ENCODE data around the gene LASP1NB.

The LASP1NB gene

GRCh38 chr17:38889745-38890409 lies 35.5 kb upstream of the LASP1NB start:
- H3K36me3 ChIP-seq (ENCODE audit: insufficient read depth, low read length): peaks cover 82% of the 10 kb centered on the region
- H3K79me2 ChIP-seq (ENCODE audit: insufficient read depth, low read length): peaks cover 99% of the 10 kb centered on the region

GRCh38 chr17:38890410-38890746 lies 35.0 kb upstream of the LASP1NB start:
- Histone ChIP-seq H3K79me2 (ENCODE audit: insufficient read depth, low read length) (peaks cover 97% of the 10 kb centered on the region), H3K4me1 (ENCODE audit: insufficient read depth, low read length) (peaks cover 14% of the 10 kb centered on the region), H3K4me2 (ENCODE audit: insufficient read depth, low read length) (no peak overlapping the region), H3K9me3 (ENCODE audit: low read depth, low read length) (no peaks in the 10 kb centered on the region), H3K27ac (ENCODE audit: low read depth, low read length) (no peak overlapping the region), H4K20me1 (ENCODE audit: insufficient read depth, low read length) (peaks cover 85% of the 10 kb centered on the region), H2AFZ (ENCODE audit: low read length) (no peak overlapping the region), H3K27me3 (ENCODE audit: insufficient read depth, low read length) (no peaks in the 10 kb centered on the region), H3K36me3 (ENCODE audit: insufficient read depth, low read length) (peaks cover 82% of the 10 kb centered on the region), H3K4me3 (ENCODE audit: insufficient read depth, low read length) (no peak overlapping the region)
- peak; percentile 38 for DNase-seq (ENCODE audit: insufficient read length, low spot score, missing footprints)
- TF ChIP-seq CTCF (IDR thresholded peaks at IDR 0.05; ENCODE audit: extremely low read depth, low read depth, low read length): no peak

More at GRCh38 chr17:38889745-38890409, 35.5 kb upstream of the LASP1NB start:
- DNase-seq (ENCODE audit: insufficient read length, low spot score, missing footprints): peak; percentile 50
- Histone ChIP-seq H3K27ac (ENCODE audit: low read depth, low read length) (peak overlapping the region; percentile 23), H3K9me3 (ENCODE audit: low read depth, low read length) (no peaks in the 10 kb centered on the region), H3K4me3 (ENCODE audit: insufficient read depth, low read length) (no peak overlapping the region), H2AFZ (ENCODE audit: low read length) (no peak overlapping the region), H3K4me1 (ENCODE audit: insufficient read depth, low read length) (peaks cover 14% of the 10 kb centered on the region), H3K27me3 (ENCODE audit: insufficient read depth, low read length) (no peaks in the 10 kb centered on the region), H4K20me1 (ENCODE audit: insufficient read depth, low read length) (peaks cover 90% of the 10 kb centered on the region), H3K4me2 (ENCODE audit: insufficient read depth, low read length) (no peak overlapping the region)
- no peak for TF ChIP-seq CTCF (IDR thresholded peaks at IDR 0.05; ENCODE audit: extremely low read depth, low read depth, low read length)

DNA sequence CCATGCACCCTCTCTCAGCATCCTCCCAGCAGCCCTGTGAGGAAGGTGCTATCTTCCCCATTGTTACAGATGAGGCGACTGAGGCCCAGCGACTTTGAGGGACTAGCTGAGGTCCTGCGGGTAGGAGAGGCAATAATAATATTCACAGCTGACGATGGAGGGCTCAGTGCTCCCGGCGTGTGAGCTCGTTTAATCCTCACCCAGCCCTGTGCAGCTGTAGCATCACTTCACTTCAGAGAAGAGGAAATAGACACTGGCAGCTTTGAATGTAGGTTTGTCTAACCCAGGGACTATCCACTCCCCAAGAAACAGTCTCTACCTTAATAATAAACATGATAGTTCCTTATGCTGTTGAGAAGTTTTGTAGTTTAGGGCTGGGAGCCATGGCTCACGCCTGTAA lies 34.0 kb upstream of the LASP1NB start:
- Histone ChIP-seq H3K4me3 (ENCODE audit: insufficient read depth, low read length) (no peak overlapping the region), H3K27ac (ENCODE audit: low read depth, low read length) (peak overlapping the region; percentile 12), H2AFZ (ENCODE audit: low read length) (no peak overlapping the region), H3K4me1 (ENCODE audit: insufficient read depth, low read length) (peaks cover 16% of the 10 kb centered on the region), H3K9me3 (ENCODE audit: low read depth, low read length) (no peaks in the 10 kb centered on the region), H3K4me2 (ENCODE audit: insufficient read depth, low read length) (no peak overlapping the region), H4K20me1 (ENCODE audit: insufficient read depth, low read length) (peaks cover 77% of the 10 kb centered on the region), H3K36me3 (ENCODE audit: insufficient read depth, low read length) (peaks cover 87% of the 10 kb centered on the region), H3K79me2 (ENCODE audit: insufficient read depth, low read length) (peaks cover 97% of the 10 kb centered on the region), H3K27me3 (ENCODE audit: insufficient read depth, low read length) (no peaks in the 10 kb centered on the region)
- peak; percentile 68 for DNase-seq (ENCODE audit: insufficient read length, low spot score, missing footprints)
- TF ChIP-seq CTCF (IDR thresholded peaks at IDR 0.05; ENCODE audit: extremely low read depth, low read depth, low read length): no peak

- H2AFZ ChIP-seq (ENCODE audit: low read length): no peak overlapping the region
- TF ChIP-seq CTCF (IDR thresholded peaks at IDR 0.05; ENCODE audit: extremely low read depth, low read depth, low read length): no peak
- peaks cover 87% of the 10 kb centered on the region for H3K36me3 ChIP-seq (ENCODE audit: insufficient read depth, low read length)
- H3K27me3 ChIP-seq (ENCODE audit: insufficient read depth, low read length): no peaks in the 10 kb centered on the region
- H3K4me1 ChIP-seq (ENCODE audit: insufficient read depth, low read length): peaks cover 22% of the 10 kb centered on the region
- peaks cover 77% of the 10 kb centered on the region for H4K20me1 ChIP-seq (ENCODE audit: insufficient read depth, low read length)
- peaks cover 97% of the 10 kb centered on the region for H3K79me2 ChIP-seq (ENCODE audit: insufficient read depth, low read length)
- DNase-seq (ENCODE audit: insufficient read length, low spot score, missing footprints): peak; percentile 78
- no peak overlapping the region for H3K4me3 ChIP-seq (ENCODE audit: insufficient read depth, low read length)
- no peak overlapping the region for H3K4me2 ChIP-seq (ENCODE audit: insufficient read depth, low read length)
- no peaks in the 10 kb centered on the region for H3K9me3 ChIP-seq (ENCODE audit: low read depth, low read length)
- H3K27ac ChIP-seq (ENCODE audit: low read depth, low read length): no peak overlapping the region
Measured at GRCh38 chr17:38892083-38892482, 33.3 kb upstream of the LASP1NB start.

Data from osteoblast (primary cell).